Activated naive CD4-positive, alpha-beta T cell treated with anti-CD3 and anti-CD28 coated beads, Interleukin-2, amount 50 U/mL, for 24 hours (primary cell): ENCODE results near the gene ZRANB2.

Experiments
- H3K27ac Mint-ChIP-seq: one replicate; pipeline ENCODE4 v1.8.0; 2021; ENCODE audit warnings: mild to moderate bottlenecking, mixed read lengths
- H3K27me3 Mint-ChIP-seq: one replicate; pipeline ENCODE4 v1.8.0; 2021; ENCODE audit warnings: mixed read lengths
- H3K36me3 Mint-ChIP-seq: one replicate; pipeline ENCODE4 v1.8.0; 2021; ENCODE audit warnings: mixed read lengths
- H3K4me1 Mint-ChIP-seq: one replicate; pipeline ENCODE4 v1.8.0; 2021; ENCODE audit warnings: mixed read lengths
- H3K4me3 Mint-ChIP-seq: one replicate; pipeline ENCODE4 v1.8.0; 2021; ENCODE audit warnings: mild to moderate bottlenecking, mixed read lengths
- H3K9me3 Mint-ChIP-seq: one replicate; pipeline ENCODE4 v1.8.0; 2021; ENCODE audit warnings: mixed read lengths

ZRANB2 gene

DNA sequence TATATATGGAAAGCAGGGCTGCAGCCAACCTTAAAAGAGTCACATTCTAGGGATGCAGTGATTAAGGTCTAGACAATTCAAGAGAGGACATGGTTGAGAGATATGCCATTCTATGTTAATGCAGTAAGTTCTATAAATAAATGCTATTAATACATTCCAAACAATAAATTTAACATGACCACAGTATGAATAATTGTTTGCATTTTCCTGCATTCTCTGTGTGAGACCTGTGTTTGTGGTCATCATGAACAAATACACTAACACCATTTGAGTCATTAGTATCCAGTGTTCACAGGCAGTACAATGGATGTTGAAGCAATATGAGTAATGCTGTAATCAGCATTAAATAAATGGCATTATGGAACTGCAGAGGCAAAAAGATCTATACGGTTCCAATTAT lies 5.5 kb upstream of the ZRANB2 start:
- H3K9me3 Mint-ChIP-seq, result peaks cover 6% of the 10 kb centered on the region
- no peak overlapping the region for H3K27ac Mint-ChIP-seq
- H3K27me3 Mint-ChIP-seq, result peaks cover 16% of the 10 kb centered on the region
- H3K36me3 Mint-ChIP-seq, result peaks cover 1% of the 10 kb centered on the region
- no peak overlapping the region for H3K4me3 Mint-ChIP-seq
- H3K4me1 Mint-ChIP-seq, result peaks cover 8% of the 10 kb centered on the region

GRCh38 chr1:71083271-71083670 lies 2.4 kb upstream of the ZRANB2 start:
- H3K36me3 Mint-ChIP-seq, result peaks cover 4% of the 10 kb centered on the region
- peaks cover 22% of the 10 kb centered on the region for H3K4me1 Mint-ChIP-seq
- H3K4me3 Mint-ChIP-seq, result no peak overlapping the region
- no peak overlapping the region for H3K27ac Mint-ChIP-seq
- peaks cover 6% of the 10 kb centered on the region for H3K9me3 Mint-ChIP-seq
- H3K27me3 Mint-ChIP-seq, result peaks cover 11% of the 10 kb centered on the region

- H3K4me3 Mint-ChIP-seq, result peak overlapping the region; percentile 99
- H3K27me3 Mint-ChIP-seq, result peaks cover 8% of the 10 kb centered on the region
- H3K9me3 Mint-ChIP-seq, result peaks cover 6% of the 10 kb centered on the region
- H3K36me3 Mint-ChIP-seq, result peaks cover 4% of the 10 kb centered on the region
- peak overlapping the region; percentile 87 for H3K27ac Mint-ChIP-seq
- peaks cover 31% of the 10 kb centered on the region for H3K4me1 Mint-ChIP-seq
Observed at GRCh38 chr1:71081697-71082080, 854 bp upstream of the ZRANB2 start.

GRCh38 chr1:71080230-71080738 lies 551 bp downstream of the ZRANB2 start:
- H3K4me3 Mint-ChIP-seq, result peak overlapping the region; percentile 99
- peaks cover 8% of the 10 kb centered on the region for H3K27me3 Mint-ChIP-seq
- peaks cover 44% of the 10 kb centered on the region for H3K4me1 Mint-ChIP-seq
- peaks cover 6% of the 10 kb centered on the region for H3K9me3 Mint-ChIP-seq
- H3K27ac Mint-ChIP-seq, result peak overlapping the region; percentile 100
- peaks cover 11% of the 10 kb centered on the region for H3K36me3 Mint-ChIP-seq

GRCh38 chr1:71074681-71075080 lies 6.2 kb downstream of the ZRANB2 start:
- peak overlapping the region; percentile 66 for H3K27ac Mint-ChIP-seq
- H3K4me3 Mint-ChIP-seq, result no peak overlapping the region
- peaks cover 58% of the 10 kb centered on the region for H3K4me1 Mint-ChIP-seq
- no peaks in the 10 kb centered on the region for H3K9me3 Mint-ChIP-seq
- no peaks in the 10 kb centered on the region for H3K27me3 Mint-ChIP-seq
- peaks cover 38% of the 10 kb centered on the region for H3K36me3 Mint-ChIP-seq

- H3K4me3 Mint-ChIP-seq, result no peak overlapping the region
- H3K27me3 Mint-ChIP-seq, result no peaks in the 10 kb centered on the region
- H3K9me3 Mint-ChIP-seq, result no peaks in the 10 kb centered on the region
- no peak overlapping the region for H3K27ac Mint-ChIP-seq
- peaks cover 36% of the 10 kb centered on the region for H3K36me3 Mint-ChIP-seq
- H3K4me1 Mint-ChIP-seq, result peaks cover 39% of the 10 kb centered on the region
Observed at GRCh38 chr1:71072273-71072672, 8.6 kb downstream of the ZRANB2 start.

- Mint-ChIP-seq H3K9me3 (no peaks in the 10 kb centered on the region), H3K27ac (peak overlapping the region; percentile 59), H3K36me3 (peaks cover 36% of the 10 kb centered on the region), H3K4me1 (peaks cover 39% of the 10 kb centered on the region), H3K4me3 (no peak overlapping the region), H3K27me3 (no peaks in the 10 kb centered on the region)
Observed at GRCh38 chr1:71071720-71072119, 9.1 kb downstream of the ZRANB2 start.

DNA sequence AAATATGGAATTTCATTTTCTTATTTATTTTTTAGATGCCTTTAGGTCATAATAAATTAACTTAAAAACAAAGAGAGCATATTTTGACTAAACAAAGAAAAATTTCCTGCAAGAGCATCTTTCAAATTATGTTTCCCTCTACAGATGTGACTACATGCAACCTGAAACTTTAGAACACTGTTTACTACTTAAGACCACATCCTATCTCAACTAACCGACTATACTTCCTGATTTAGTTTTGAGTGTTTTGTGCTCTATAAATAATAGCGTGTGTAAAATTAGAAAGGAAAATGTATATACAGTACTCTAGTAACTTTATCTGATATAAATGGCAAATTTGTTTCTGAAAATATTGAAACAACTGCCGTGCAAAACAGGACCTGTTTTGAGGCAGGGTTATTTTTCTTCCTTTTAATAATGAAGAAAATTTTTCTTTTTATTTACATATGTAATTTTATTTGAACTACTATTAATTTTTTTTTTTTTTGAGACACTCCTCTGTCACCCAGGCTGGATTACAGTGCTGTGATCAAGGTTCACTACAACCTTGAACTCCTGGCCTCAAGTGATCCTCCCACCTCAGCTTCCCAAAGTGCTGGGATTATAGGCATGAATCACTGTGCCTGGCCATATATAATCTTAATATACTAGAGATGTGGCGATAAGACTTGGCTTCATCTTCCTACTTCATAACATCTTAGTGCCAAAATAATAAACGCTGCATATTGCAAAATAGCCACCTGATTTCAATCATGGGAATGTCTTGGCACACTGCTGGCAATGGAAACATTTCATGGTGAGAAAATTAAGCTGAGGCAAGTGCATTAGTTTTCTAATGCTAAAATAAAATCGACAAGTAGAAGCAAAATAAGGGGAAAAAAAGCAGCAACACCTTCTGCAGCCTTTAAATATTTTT lies 12.3 kb downstream of the ZRANB2 start:
- Mint-ChIP-seq H3K4me3 (no peak overlapping the region), H3K27me3 (no peaks in the 10 kb centered on the region), H3K4me1 (peaks cover 9% of the 10 kb centered on the region), H3K27ac (peak overlapping the region; percentile 62), H3K9me3 (no peaks in the 10 kb centered on the region), H3K36me3 (peaks cover 17% of the 10 kb centered on the region)

DNA sequence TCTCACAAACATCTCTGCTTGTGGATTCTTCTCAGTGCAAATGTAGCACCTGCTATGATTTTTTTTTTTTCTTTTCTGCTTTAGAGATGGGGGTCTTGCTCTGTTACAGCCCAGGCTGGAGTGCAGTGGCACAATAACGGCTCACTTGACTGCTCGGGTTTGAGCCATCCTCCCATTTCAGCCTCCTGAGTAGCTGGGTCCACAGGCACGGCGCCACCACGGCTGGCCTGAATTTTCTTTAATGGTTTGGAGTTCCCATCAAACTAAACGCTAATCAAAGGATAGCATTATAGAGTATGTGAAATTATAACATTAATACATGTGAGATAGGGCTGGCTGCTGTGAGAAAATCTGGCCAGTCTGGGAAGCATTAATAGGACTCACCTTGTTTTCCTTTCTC lies 26.0 kb downstream of the ZRANB2 start:
- peak overlapping the region; percentile 41 for H3K27ac Mint-ChIP-seq
- H3K4me1 Mint-ChIP-seq, result peaks cover 2% of the 10 kb centered on the region
- peaks cover 5% of the 10 kb centered on the region for H3K36me3 Mint-ChIP-seq
- peaks cover 2% of the 10 kb centered on the region for H3K27me3 Mint-ChIP-seq
- no peak overlapping the region for H3K4me3 Mint-ChIP-seq
- H3K9me3 Mint-ChIP-seq, result no peaks in the 10 kb centered on the region

- Mint-ChIP-seq H3K9me3 (no peaks in the 10 kb centered on the region), H3K4me3 (no peak overlapping the region), H3K27ac (no peak overlapping the region), H3K4me1 (peaks cover 3% of the 10 kb centered on the region), H3K36me3 (peaks cover 3% of the 10 kb centered on the region), H3K27me3 (peaks cover 3% of the 10 kb centered on the region)
Observed at GRCh38 chr1:71054281-71054731, 26.5 kb downstream of the ZRANB2 start.

GRCh38 chr1:71053758-71054157 lies 27.1 kb downstream of the ZRANB2 start:
- H3K27ac Mint-ChIP-seq, result no peak overlapping the region
- H3K36me3 Mint-ChIP-seq, result no peaks in the 10 kb centered on the region
- H3K4me3 Mint-ChIP-seq, result no peak overlapping the region
- H3K9me3 Mint-ChIP-seq, result no peaks in the 10 kb centered on the region
- H3K27me3 Mint-ChIP-seq, result peaks cover 5% of the 10 kb centered on the region
- peaks cover 3% of the 10 kb centered on the region for H3K4me1 Mint-ChIP-seq

DNA sequence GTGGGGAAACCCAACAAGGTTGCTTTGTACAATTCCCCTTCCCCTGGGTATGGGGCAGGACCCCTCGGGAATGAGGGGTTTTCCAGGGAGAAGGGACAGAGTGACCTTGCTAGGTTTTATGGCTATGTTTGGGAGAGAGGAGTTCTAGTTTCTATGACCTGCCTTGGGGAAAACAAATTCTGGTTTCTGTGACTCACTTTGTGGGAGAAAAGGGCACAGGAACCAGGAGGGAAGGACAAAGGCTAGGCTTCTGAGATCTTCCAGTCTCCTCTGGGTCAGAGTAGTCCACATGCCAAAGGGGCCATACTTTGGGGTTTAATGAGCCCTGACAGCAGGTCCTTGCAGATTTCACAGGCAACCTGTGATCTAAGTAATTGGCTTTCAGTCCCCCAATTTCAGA lies 27.7 kb downstream of the ZRANB2 start:
- Mint-ChIP-seq H3K9me3 (no peaks in the 10 kb centered on the region), H3K27me3 (peaks cover 7% of the 10 kb centered on the region), H3K4me3 (no peak overlapping the region), H3K4me1 (peaks cover 4% of the 10 kb centered on the region), H3K27ac (no peak overlapping the region), H3K36me3 (no peaks in the 10 kb centered on the region)

GRCh38 chr1:71049951-71050598 lies 30.8 kb downstream of the ZRANB2 start:
- peaks cover 2% of the 10 kb centered on the region for H3K36me3 Mint-ChIP-seq
- no peak overlapping the region for H3K27ac Mint-ChIP-seq
- H3K4me1 Mint-ChIP-seq, result peaks cover 17% of the 10 kb centered on the region
- H3K9me3 Mint-ChIP-seq, result no peaks in the 10 kb centered on the region
- H3K27me3 Mint-ChIP-seq, result peaks cover 25% of the 10 kb centered on the region
- H3K4me3 Mint-ChIP-seq, result no peak overlapping the region

- Mint-ChIP-seq H3K36me3 (peaks cover 2% of the 10 kb centered on the region), H3K27ac (no peak within 1 kb of the TSS), H3K4me3 (peak within 1 kb of the TSS; percentile 83), H3K27me3 (peaks cover 31% of the 10 kb centered on the region), H3K4me1 (peaks cover 17% of the 10 kb centered on the region), H3K9me3 (no peaks in the 10 kb centered on the region)
Observed at GRCh38 chr1:71047635-71048607, 32.9 kb downstream of the ZRANB2 start, which contains the start of gene PTGER3. Gene PTGER3, minus strand, starts transcription at chr1:71047816. Its CDS starts 239 bp downstream, at chr1:71047577.
